ENCODE data around the gene EML2. TPM values are rescaled to one million over a fixed set of nuclear protein-coding genes. Genes with fewer than 3 reads are reported as not detected.

The EML2 gene
- polyA plus RNA-seq, 1 donor from 2014 or later, result 18.9 TPM

DNA sequence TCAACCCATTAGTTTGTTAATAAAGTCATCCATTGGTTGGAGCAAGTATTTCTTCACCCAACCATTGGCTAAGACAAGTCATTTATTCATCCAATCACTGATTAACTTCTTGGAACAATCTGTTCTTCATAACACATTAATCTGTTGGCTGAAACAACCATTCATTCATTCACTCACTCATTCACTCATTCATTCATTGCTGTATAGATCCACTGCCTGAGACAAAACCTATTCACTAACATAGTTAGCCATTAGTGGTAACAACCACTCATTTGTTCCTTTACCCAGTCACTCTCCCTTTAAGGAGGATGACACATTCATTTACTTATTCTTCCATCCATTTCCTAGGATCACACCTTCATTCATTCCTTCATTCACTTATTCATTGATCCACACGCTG, 15.2 kb downstream of the EML2 start:
- H3K9me3 ChIP-seq (ENCODE audit: low read length), result no peaks in the 10 kb centered on the region
- H3K4me2 ChIP-seq (ENCODE audit: low read length), result no peak overlapping the region
- H3K9ac ChIP-seq (ENCODE audit: low read length), result no peak overlapping the region
- no peak overlapping the region for H3K27ac ChIP-seq (ENCODE audit: low read length)
- H3K36me3 ChIP-seq (ENCODE audit: insufficient read depth, low read length), result no peaks in the 10 kb centered on the region
- H3F3A ChIP-seq (ENCODE audit: insufficient read depth, low read length, poor library complexity, severe bottlenecking), result no peaks in the 10 kb centered on the region
- no peaks in the 10 kb centered on the region for H3K9me2 ChIP-seq (ENCODE audit: insufficient read depth, low read length)
- H3K27me3 ChIP-seq (ENCODE audit: insufficient read depth, low read depth, low read length), result no peaks in the 10 kb centered on the region
- TF ChIP-seq EZH2 (IDR thresholded peaks at IDR 0.05; ENCODE audit: borderline replicate concordance, insufficient read depth, low read length, poor library complexity, severe bottlenecking) (no peak), MXI1 (conservative IDR thresholded peaks at IDR 0.05; ENCODE audit: poor library complexity, severe bottlenecking) (no peak), TAF1 (IDR thresholded peaks at IDR 0.05; ENCODE audit: low read depth) (no peak), EP300 (conservative IDR thresholded peaks at IDR 0.05; ENCODE audit: poor library complexity, severe bottlenecking) (no peak), SMC3 (conservative IDR thresholded peaks at IDR 0.05; ENCODE audit: poor library complexity) (no peak), POLR2AphosphoS5 (IDR thresholded peaks at IDR 0.05) (no peak), RAD21 (conservative IDR thresholded peaks at IDR 0.05) (no peak)
- TF ChIP-seq, protein P1, sequence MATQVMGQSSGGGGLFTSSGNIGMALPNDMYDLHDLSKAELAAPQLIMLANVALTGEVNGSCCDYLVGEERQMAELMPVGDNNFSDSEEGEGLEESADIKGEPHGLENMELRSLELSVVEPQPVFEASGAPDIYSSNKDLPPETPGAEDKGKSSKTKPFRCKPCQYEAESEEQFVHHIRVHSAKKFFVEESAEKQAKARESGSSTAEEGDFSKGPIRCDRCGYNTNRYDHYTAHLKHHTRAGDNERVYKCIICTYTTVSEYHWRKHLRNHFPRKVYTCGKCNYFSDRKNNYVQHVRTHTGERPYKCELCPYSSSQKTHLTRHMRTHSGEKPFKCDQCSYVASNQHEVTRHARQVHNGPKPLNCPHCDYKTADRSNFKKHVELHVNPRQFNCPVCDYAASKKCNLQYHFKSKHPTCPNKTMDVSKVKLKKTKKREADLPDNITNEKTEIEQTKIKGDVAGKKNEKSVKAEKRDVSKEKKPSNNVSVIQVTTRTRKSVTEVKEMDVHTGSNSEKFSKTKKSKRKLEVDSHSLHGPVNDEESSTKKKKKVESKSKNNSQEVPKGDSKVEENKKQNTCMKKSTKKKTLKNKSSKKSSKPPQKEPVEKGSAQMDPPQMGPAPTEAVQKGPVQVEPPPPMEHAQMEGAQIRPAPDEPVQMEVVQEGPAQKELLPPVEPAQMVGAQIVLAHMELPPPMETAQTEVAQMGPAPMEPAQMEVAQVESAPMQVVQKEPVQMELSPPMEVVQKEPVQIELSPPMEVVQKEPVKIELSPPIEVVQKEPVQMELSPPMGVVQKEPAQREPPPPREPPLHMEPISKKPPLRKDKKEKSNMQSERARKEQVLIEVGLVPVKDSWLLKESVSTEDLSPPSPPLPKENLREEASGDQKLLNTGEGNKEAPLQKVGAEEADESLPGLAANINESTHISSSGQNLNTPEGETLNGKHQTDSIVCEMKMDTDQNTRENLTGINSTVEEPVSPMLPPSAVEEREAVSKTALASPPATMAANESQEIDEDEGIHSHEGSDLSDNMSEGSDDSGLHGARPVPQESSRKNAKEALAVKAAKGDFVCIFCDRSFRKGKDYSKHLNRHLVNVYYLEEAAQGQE (IDR thresholded peaks at IDR 0.05; ENCODE audit: borderline replicate concordance), result no peak
- TF ChIP-seq, protein P2, sequence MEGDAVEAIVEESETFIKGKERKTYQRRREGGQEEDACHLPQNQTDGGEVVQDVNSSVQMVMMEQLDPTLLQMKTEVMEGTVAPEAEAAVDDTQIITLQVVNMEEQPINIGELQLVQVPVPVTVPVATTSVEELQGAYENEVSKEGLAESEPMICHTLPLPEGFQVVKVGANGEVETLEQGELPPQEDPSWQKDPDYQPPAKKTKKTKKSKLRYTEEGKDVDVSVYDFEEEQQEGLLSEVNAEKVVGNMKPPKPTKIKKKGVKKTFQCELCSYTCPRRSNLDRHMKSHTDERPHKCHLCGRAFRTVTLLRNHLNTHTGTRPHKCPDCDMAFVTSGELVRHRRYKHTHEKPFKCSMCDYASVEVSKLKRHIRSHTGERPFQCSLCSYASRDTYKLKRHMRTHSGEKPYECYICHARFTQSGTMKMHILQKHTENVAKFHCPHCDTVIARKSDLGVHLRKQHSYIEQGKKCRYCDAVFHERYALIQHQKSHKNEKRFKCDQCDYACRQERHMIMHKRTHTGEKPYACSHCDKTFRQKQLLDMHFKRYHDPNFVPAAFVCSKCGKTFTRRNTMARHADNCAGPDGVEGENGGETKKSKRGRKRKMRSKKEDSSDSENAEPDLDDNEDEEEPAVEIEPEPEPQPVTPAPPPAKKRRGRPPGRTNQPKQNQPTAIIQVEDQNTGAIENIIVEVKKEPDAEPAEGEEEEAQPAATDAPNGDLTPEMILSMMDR (IDR thresholded peaks at IDR 0.05; ENCODE audit: poor library complexity, severe bottlenecking), result no peak
- no peaks in the 10 kb centered on the region for H4K20me1 ChIP-seq (ENCODE audit: insufficient read depth)
- H2AFZ ChIP-seq (ENCODE audit: low read depth, low read length), result no peak overlapping the region
- no peaks in the 10 kb centered on the region for H3K79me2 ChIP-seq (replicated peaks; ENCODE audit: insufficient read depth, low read length)
- H3K4me3 ChIP-seq (ENCODE audit: low read length), result no peak overlapping the region

DNA sequence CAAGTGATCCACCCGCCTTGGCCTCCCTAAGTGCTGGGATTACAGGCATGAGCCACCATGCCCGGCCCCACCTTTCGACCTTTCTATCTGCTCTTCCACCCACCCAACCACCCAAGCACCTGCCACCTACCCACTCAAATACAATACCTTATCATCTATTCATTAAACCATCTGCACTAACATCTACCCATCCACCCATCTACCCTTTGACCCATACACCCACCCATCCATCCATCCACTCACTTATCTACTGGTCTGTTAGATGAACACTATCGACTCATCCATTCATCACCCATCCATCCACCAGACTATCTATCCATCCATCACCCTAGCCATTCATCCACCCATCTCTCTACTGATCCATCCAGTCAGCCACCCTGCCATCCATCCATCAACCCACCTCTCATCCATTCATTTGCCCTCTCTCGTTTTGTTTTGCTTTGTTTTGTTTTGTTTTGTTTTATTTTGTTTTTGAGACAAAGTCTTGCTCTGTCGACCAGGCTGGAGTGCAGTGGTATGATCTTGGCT, 17.2 kb downstream of the EML2 start:
- no peaks in the 10 kb centered on the region for H3K27me3 ChIP-seq (ENCODE audit: insufficient read depth, low read depth, low read length)
- H3K36me3 ChIP-seq (ENCODE audit: insufficient read depth, low read length), result no peaks in the 10 kb centered on the region
- H3K4me3 ChIP-seq (ENCODE audit: low read length), result no peak overlapping the region
- no peaks in the 10 kb centered on the region for H3F3A ChIP-seq (ENCODE audit: insufficient read depth, low read length, poor library complexity, severe bottlenecking)
- H3K9me3 ChIP-seq (ENCODE audit: low read length), result no peaks in the 10 kb centered on the region
- H3K79me2 ChIP-seq (replicated peaks; ENCODE audit: insufficient read depth, low read length), result no peaks in the 10 kb centered on the region
- H3K9me2 ChIP-seq (ENCODE audit: insufficient read depth, low read length), result no peaks in the 10 kb centered on the region
- H3K27ac ChIP-seq (ENCODE audit: low read length), result no peak overlapping the region
- H4K20me1 ChIP-seq (ENCODE audit: insufficient read depth), result no peaks in the 10 kb centered on the region
- H3K4me2 ChIP-seq (ENCODE audit: low read length), result no peak overlapping the region
- no peak overlapping the region for H2AFZ ChIP-seq (ENCODE audit: low read depth, low read length)
- TF ChIP-seq SMC3 (conservative IDR thresholded peaks at IDR 0.05; ENCODE audit: poor library complexity), result no peak
- no peak for TF ChIP-seq EP300 (conservative IDR thresholded peaks at IDR 0.05; ENCODE audit: poor library complexity, severe bottlenecking)
- TF ChIP-seq TAF1 (IDR thresholded peaks at IDR 0.05; ENCODE audit: low read depth), result no peak
- no peak for TF ChIP-seq RAD21 (conservative IDR thresholded peaks at IDR 0.05)
- no peak for TF ChIP-seq MXI1 (conservative IDR thresholded peaks at IDR 0.05; ENCODE audit: poor library complexity, severe bottlenecking)
- TF ChIP-seq, protein P2 (IDR thresholded peaks at IDR 0.05; ENCODE audit: poor library complexity, severe bottlenecking), result no peak
- no peak for TF ChIP-seq POLR2AphosphoS5 (IDR thresholded peaks at IDR 0.05)
- TF ChIP-seq EZH2 (IDR thresholded peaks at IDR 0.05; ENCODE audit: borderline replicate concordance, insufficient read depth, low read length, poor library complexity, severe bottlenecking), result no peak
- TF ChIP-seq, protein P1 (IDR thresholded peaks at IDR 0.05; ENCODE audit: borderline replicate concordance), result no peak
- no peak overlapping the region for H3K9ac ChIP-seq (ENCODE audit: low read length)

All from neural cell (in vitro differentiated cells).